Endodermal cell (in vitro differentiated cells): ENCODE results near the gene RANBP2. TPM values are rescaled to one million over a fixed set of nuclear protein-coding genes. Genes with fewer than 3 reads are reported as not detected.

Experiments
- DNase-seq: peaks from one replicate; pipeline ENCODE4 v3.0.0-alpha.2; 2017
- H3K27ac ChIP-seq: 2 replicates; pipeline ENCODE4 v1.5.1; 2013; ENCODE audit warnings: mild to moderate bottlenecking, low read depth, low read length, moderate library complexity
- H3K27me3 ChIP-seq: 2 replicates; pipeline ENCODE4 v1.6.1; 2013; ENCODE audit warnings: mild to moderate bottlenecking, low read length, moderate library complexity; ENCODE audit not compliant: insufficient read depth, control insufficient read depth, poor library complexity, severe bottlenecking
- H3K36me3 ChIP-seq: 2 replicates; pipeline ENCODE4 v1.7.0; 2013; ENCODE audit warnings: mild to moderate bottlenecking, low read length, moderate library complexity; ENCODE audit not compliant: control insufficient read depth, insufficient read depth
- H3K4me1 ChIP-seq: one replicate; pipeline ENCODE4 v1.7.0; 2013; ENCODE audit warnings: low read length; ENCODE audit not compliant: control insufficient read depth, insufficient read depth
- H3K4me3 ChIP-seq: 2 replicates; pipeline ENCODE4 v1.5.1; 2013; ENCODE audit warnings: mild to moderate bottlenecking, low read length, moderate library complexity
- H3K9ac ChIP-seq: 2 replicates; pipeline ENCODE4 v1.6.1; 2013; ENCODE audit warnings: mild to moderate bottlenecking, low read length, moderate library complexity; ENCODE audit not compliant: poor library complexity, severe bottlenecking; ENCODE audit errors: extremely low read depth
- H3K9me3 ChIP-seq: 2 replicates; pipeline ENCODE4 v1.6.1; 2013; ENCODE audit warnings: mild to moderate bottlenecking, low read length, moderate library complexity; ENCODE audit not compliant: control insufficient read depth
- H3K27ac Mint-ChIP-seq: 2 replicates; pipeline ENCODE4 v1.8.0; 2020; ENCODE audit warnings: mixed read lengths
- H3K27me3 Mint-ChIP-seq: 2 replicates; pipeline ENCODE4 v1.8.0; 2021; ENCODE audit warnings: mild to moderate bottlenecking, mixed read lengths; ENCODE audit not compliant: insufficient read depth
- H3K36me3 Mint-ChIP-seq: 2 replicates; pipeline ENCODE4 v1.8.0; 2020; ENCODE audit warnings: low read depth, mixed read lengths
- H3K4me1 Mint-ChIP-seq: 2 replicates; pipeline ENCODE4 v1.8.0; 2020; ENCODE audit warnings: mixed read lengths
- H3K4me3 Mint-ChIP-seq: 2 replicates; pipeline ENCODE4 v1.8.0; 2020; ENCODE audit warnings: mild to moderate bottlenecking, moderate library complexity, mixed read lengths
- H3K9me3 Mint-ChIP-seq: 2 replicates; pipeline ENCODE4 v1.8.0; 2020; ENCODE audit warnings: mild to moderate bottlenecking, mixed read lengths
- WGBS, 2 experiments: methylation state at CpG; one replicate each; pipeline versions ENCODE4 v1.1.5 to v1.1.7; 2013; ENCODE audit warnings: missing lambda C conversion rate in 2 of 2, mixed read lengths in 1 of 2; ENCODE audit not compliant: insufficient coverage in 1 of 2, insufficient read length in 1 of 2; 5-methylcytosine and 5-hydroxymethylcytosine counted together
- total RNA-seq, 2 donors: library from RNA; stranded (reverse); fragmentation: NEBNext Ultra II Directional in 1 of 2; extraction: Animal tissue kit (Norgen Biotek cat#: 25700) in 1 of 2; gene quantifications; 2 replicates in 1 of 2; 3 replicates in 1 of 2; pipeline ENCODE4 v1.2.1, GENCODE V29; 2021
- TF ChIP-seq, protein P1 (sequence below): fragments of 200-600 bp; sonication (generic); conservative IDR thresholded peaks from 2 replicates; pipeline ENCODE4 v1.5.0; 2021; ENCODE audit warnings: antibody characterized with exemption, mild to moderate bottlenecking

The RANBP2 gene
- total RNA-seq, 2 donors from 2014 or later: 90.6 to 92.7 TPM

DNA sequence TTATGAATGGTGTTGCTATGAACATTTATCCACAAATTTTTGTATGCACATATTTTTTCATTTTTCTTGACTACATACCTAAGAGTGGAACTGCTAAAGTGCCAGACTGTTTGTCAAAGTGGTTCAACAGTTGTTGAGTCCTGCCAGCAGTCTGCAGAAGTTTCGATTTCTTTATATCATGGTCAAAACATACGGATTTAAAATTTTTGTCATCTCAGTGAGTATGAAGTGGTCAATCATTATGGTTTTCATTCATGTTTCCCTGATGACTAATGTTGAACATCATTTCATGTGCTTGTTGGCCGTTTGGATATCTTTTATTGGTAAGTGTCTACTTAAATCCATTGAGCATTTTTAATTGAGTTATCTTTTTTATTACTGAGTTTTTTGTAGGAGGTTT is 106.5 kb downstream of the RANBP2 start:
- no peak overlapping the region for H3K4me3 ChIP-seq
- no peak for DNase-seq
- no peak overlapping the region for H3K9ac ChIP-seq
- H3K36me3 ChIP-seq: peaks cover 34% of the 10 kb centered on the region
- Mint-ChIP-seq H3K4me1 (no peaks in the 10 kb centered on the region), H3K36me3 (peaks cover 37% of the 10 kb centered on the region), H3K27ac (no peak overlapping the region), H3K27me3 (no peaks in the 10 kb centered on the region), H3K9me3 (no peaks in the 10 kb centered on the region), H3K4me3 (no peak overlapping the region)
- no peak overlapping the region for H3K27ac ChIP-seq
- H3K4me1 ChIP-seq: no peaks in the 10 kb centered on the region
- H3K27me3 ChIP-seq: no peaks in the 10 kb centered on the region
- WGBS, 2 experiments: 96 to 99% methylated on average over 2 to 3 of the region's 3 CpGs
- peaks cover under 1% of the 10 kb centered on the region for H3K9me3 ChIP-seq
- TF ChIP-seq, protein P1, sequence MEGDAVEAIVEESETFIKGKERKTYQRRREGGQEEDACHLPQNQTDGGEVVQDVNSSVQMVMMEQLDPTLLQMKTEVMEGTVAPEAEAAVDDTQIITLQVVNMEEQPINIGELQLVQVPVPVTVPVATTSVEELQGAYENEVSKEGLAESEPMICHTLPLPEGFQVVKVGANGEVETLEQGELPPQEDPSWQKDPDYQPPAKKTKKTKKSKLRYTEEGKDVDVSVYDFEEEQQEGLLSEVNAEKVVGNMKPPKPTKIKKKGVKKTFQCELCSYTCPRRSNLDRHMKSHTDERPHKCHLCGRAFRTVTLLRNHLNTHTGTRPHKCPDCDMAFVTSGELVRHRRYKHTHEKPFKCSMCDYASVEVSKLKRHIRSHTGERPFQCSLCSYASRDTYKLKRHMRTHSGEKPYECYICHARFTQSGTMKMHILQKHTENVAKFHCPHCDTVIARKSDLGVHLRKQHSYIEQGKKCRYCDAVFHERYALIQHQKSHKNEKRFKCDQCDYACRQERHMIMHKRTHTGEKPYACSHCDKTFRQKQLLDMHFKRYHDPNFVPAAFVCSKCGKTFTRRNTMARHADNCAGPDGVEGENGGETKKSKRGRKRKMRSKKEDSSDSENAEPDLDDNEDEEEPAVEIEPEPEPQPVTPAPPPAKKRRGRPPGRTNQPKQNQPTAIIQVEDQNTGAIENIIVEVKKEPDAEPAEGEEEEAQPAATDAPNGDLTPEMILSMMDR: no peak

DNA sequence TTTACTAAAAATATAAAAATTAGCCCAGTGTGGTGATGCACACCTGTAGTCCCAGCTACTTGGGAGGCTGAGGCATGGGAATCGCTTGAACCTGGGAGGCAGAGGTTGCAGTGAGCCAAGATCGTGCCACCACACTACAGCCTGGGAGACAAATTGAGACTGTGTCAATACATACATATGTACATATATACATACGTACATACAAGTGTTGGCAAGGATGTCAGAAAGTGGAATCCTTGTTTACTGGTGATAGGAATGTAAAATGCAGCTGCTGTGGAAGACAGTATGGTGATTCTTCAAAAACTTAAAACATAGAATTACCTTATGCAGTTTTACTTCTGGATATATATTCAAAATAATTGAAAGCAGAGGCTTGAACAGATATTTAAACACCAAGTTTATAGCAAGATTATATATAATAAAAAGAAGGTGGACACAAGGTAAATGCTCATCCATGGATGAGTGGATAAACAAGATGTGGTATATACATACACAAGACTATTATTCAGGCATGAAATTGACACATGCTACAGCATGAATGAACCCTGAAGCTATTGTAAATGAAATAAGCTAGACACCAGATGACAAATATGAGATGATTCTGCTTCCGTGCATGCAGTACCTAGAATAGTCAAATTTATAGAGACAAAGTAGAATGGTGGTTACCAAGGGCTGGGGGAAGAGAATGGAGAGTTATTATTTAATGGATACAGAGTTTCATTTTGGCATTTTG is 110.5 kb downstream of the RANBP2 start:
- Mint-ChIP-seq H3K4me1 (peaks cover 9% of the 10 kb centered on the region), H3K4me3 (no peak overlapping the region), H3K9me3 (no peaks in the 10 kb centered on the region), H3K27ac (no peak overlapping the region), H3K27me3 (no peaks in the 10 kb centered on the region), H3K36me3 (peaks cover 22% of the 10 kb centered on the region)
- no peaks in the 10 kb centered on the region for H3K9me3 ChIP-seq
- DNase-seq: no peak
- H3K27me3 ChIP-seq: no peaks in the 10 kb centered on the region
- TF ChIP-seq, protein P1: no peak
- no peak overlapping the region for H3K27ac ChIP-seq
- no peaks in the 10 kb centered on the region for H3K4me1 ChIP-seq
- no peak overlapping the region for H3K9ac ChIP-seq
- H3K4me3 ChIP-seq: no peak overlapping the region
- 95 to 100% methylated on average over 1 to 3 of the region's 4 CpGs for WGBS, 2 experiments
- peaks cover 23% of the 10 kb centered on the region for H3K36me3 ChIP-seq

DNA sequence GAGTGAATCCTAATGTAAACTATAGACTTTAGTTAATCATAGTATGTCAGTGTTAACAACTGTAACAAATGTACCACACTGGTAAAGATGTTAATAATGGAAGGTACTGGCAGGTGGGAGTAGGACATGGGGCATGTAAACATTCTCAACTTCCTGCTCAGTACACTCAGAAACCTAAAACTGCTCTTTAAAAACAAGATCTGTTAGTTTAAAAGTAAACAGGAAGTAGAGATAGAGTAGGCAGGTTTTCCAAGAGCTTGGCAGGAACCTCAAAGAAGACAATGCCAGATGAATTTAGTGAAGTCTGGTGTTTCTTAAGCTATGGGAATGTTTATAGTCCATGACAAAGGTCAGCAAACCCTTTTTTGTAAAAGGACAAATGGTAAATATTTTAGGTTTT is 113.9 kb downstream of the RANBP2 start:
- Mint-ChIP-seq H3K27ac (no peak overlapping the region), H3K27me3 (no peaks in the 10 kb centered on the region), H3K9me3 (peaks cover 12% of the 10 kb centered on the region), H3K4me3 (no peak overlapping the region), H3K36me3 (peaks cover 31% of the 10 kb centered on the region), H3K4me1 (peaks cover 9% of the 10 kb centered on the region)
- Histone ChIP-seq H3K27me3 (no peaks in the 10 kb centered on the region), H3K4me1 (no peaks in the 10 kb centered on the region), H3K9me3 (peaks cover 26% of the 10 kb centered on the region), H3K9ac (no peak overlapping the region), H3K27ac (no peak overlapping the region), H3K36me3 (peaks cover 24% of the 10 kb centered on the region), H3K4me3 (no peak overlapping the region)
- no peak for DNase-seq
- TF ChIP-seq, protein P1: no peak
